ENCODE data around the gene IFIT1. TPM values are rescaled to one million over a fixed set of nuclear protein-coding genes. Genes with fewer than 3 reads are reported as not detected.
A peak's percentile ranks its signal among the peaks of the same experiment; 100 is the strongest.

Gene IFIT1
- total and polyA plus RNA-seq, 2 experiments from 2014 or later = 23.9 to 24.4 TPM

- Histone ChIP-seq H3K4me3 (no peak overlapping the region), H3K27me3 (no peaks in the 10 kb centered on the region), H3K27ac (no peak overlapping the region), H3K9me3 (ENCODE audit: low read depth) (no peaks in the 10 kb centered on the region), H3K36me3 (no peaks in the 10 kb centered on the region), H3K4me1 (ENCODE audit: low read depth) (peaks cover 5% of the 10 kb centered on the region)
- TF ChIP-seq CTCF (IDR thresholded peaks at IDR 0.05; ENCODE audit: low read depth, low read length) = no peak
- peak in 1 of 2 donors; percentile 52 for DNase-seq (ENCODE audit: low read depth in 1 of 2, low spot score in 1 of 2)
Observed at GRCh38 chr10:89454561-89455347, 62.3 kb downstream of the IFIT1 start.

Other genes with a start within 250 kb of the IFIT1 start
- not detected in 2 replicates for gene CH25H, start 185.3 kb upstream of the IFIT1 start, total RNA-seq
- gene CH25H, start 185.3 kb upstream of the IFIT1 start, polyA plus RNA-seq = not detected in 2 replicates
- gene LIPA, start 140.8 kb upstream of the IFIT1 start, total RNA-seq = 6.8 and 6.9 TPM in 2 replicates
- gene LIPA, start 140.8 kb upstream of the IFIT1 start, polyA plus RNA-seq = 12.3 and 13.1 TPM in 2 replicates
- gene IFIT2, start 90.6 kb upstream of the IFIT1 start, total RNA-seq = not detected in 2 replicates
- gene IFIT2, start 90.6 kb upstream of the IFIT1 start, polyA plus RNA-seq = 0.07 and 0.25 TPM in 2 replicates
- gene IFIT3, start 64.6 kb upstream of the IFIT1 start, total RNA-seq = 0.21 and 0.24 TPM in 2 replicates
- 0.47 and 0.70 TPM in 2 replicates for gene IFIT3, start 64.6 kb upstream of the IFIT1 start, polyA plus RNA-seq
- gene IFIT1B, start 14.6 kb upstream of the IFIT1 start, total RNA-seq = not detected in 2 replicates
- gene IFIT1B, start 14.6 kb upstream of the IFIT1 start, polyA plus RNA-seq = 0.31 and 0.99 TPM in 2 replicates
- 4.4 and 4.8 TPM in 2 replicates for gene IFIT5, start 21.9 kb downstream of the IFIT1 start, total RNA-seq
- 6.6 and 6.9 TPM in 2 replicates for gene IFIT5, start 21.9 kb downstream of the IFIT1 start, polyA plus RNA-seq
- gene SLC16A12, start 143.0 kb downstream of the IFIT1 start, total RNA-seq = 7.0 and 8.1 TPM in 2 replicates
- 7.6 and 10.1 TPM in 2 replicates for gene SLC16A12, start 143.0 kb downstream of the IFIT1 start, polyA plus RNA-seq

All from cardiac muscle cell (in vitro differentiated cells and primary cell).